IMR-90 (cell line): ENCODE data around the gene MAGI1. TPM values are rescaled to one million over a fixed set of nuclear protein-coding genes. Genes with fewer than 3 reads are reported as not detected.

Source experiments
- ATAC-seq: fragments of 200-7000 bp; cut with Tn5 transposase; 2 replicates; pipeline ENCODE4 v1.9.1; 2020; ENCODE audit warnings: low read depth, mild to moderate bottlenecking, moderate library complexity
- BruUV-seq: library from RNA; stranded (reverse); fragments of 400-500 nt; replicated peaks from 2 replicates; lab custom pipeline; 2021; lab: Mats Ljungman, UMichigan
- CTCF ChIA-PET: fragments of 300-600 bp; formaldehyde crosslinking; extraction: SDS; loops from one replicate; lab custom pipeline; 2021; ENCODE audit warnings: antibody characterized with exemption; lab: Yijun Ruan, JAX
- POLR2A ChIA-PET: fragments of 300-600 bp; sonication (Branson Sonifier 250); formaldehyde crosslinking; loops from one replicate; lab custom pipeline; 2022; ENCODE audit warnings: antibody characterized with exemption; ENCODE audit not compliant: unreplicated experiment; lab: Charles Lee
- DNase-seq: peaks from one replicate; pipeline ENCODE4 v3.0.0; 2013
- H2AFZ ChIP-seq: replicated peaks from 2 replicates; pipeline ENCODE3; 2013; ENCODE audit warnings: low read length, mild to moderate bottlenecking; ENCODE audit not compliant: poor library complexity
- H2AK5ac ChIP-seq: 2 replicates; pipeline ENCODE4 v1.6.1; 2013; ENCODE audit warnings: low read depth, low read length, inconsistent platforms
- H2AK9ac ChIP-seq: replicated peaks from 2 replicates; pipeline ENCODE3; 2013; ENCODE audit warnings: mild to moderate bottlenecking, low read depth, low read length, moderate library complexity; ENCODE audit not compliant: poor library complexity
- H2BK120ac ChIP-seq: 2 replicates; pipeline ENCODE4 v1.6.1; 2013; ENCODE audit warnings: low read depth, low read length, inconsistent platforms
- H2BK15ac ChIP-seq: 3 replicates; pipeline ENCODE4 v1.6.1; 2013; ENCODE audit warnings: low read depth, low read length, inconsistent platforms
- H2BK20ac ChIP-seq: 2 replicates; pipeline ENCODE4 v1.6.1; 2013; ENCODE audit warnings: low read depth, mild to moderate bottlenecking, inconsistent platforms, low read length, moderate library complexity
- H2BK5ac ChIP-seq: 2 replicates; pipeline ENCODE4 v1.6.1; 2013; ENCODE audit warnings: mild to moderate bottlenecking, low read depth, low read length, inconsistent platforms; ENCODE audit not compliant: poor library complexity, severe bottlenecking
- H3K14ac ChIP-seq: replicated peaks from 2 replicates; pipeline ENCODE4 v1.6.1; 2013; ENCODE audit warnings: low read depth, low read length, inconsistent platforms
- H3K18ac ChIP-seq: 2 replicates; pipeline ENCODE4 v1.6.1; 2013; ENCODE audit warnings: low read depth, low read length, control low read depth
- H3K23ac ChIP-seq: 2 replicates; pipeline ENCODE4 v1.6.1; 2013; ENCODE audit warnings: low read depth, low read length, inconsistent platforms
- H3K27ac ChIP-seq: 2 replicates; pipeline ENCODE4 v1.5.1; 2013; ENCODE audit warnings: mild to moderate bottlenecking, control low read depth, low read length; ENCODE audit not compliant: insufficient read depth
- H3K27me3 ChIP-seq: 2 replicates; pipeline ENCODE4 v1.6.1; 2013; ENCODE audit warnings: low read length; ENCODE audit not compliant: control insufficient read depth, insufficient read depth
- H3K36me3 ChIP-seq: 2 replicates; pipeline ENCODE4 v1.6.1; 2013; ENCODE audit warnings: low read length, mixed read lengths; ENCODE audit not compliant: control insufficient read depth, insufficient read depth
- H3K4ac ChIP-seq: 2 replicates; pipeline ENCODE4 v1.6.1; 2013; ENCODE audit warnings: low read depth, low read length, inconsistent platforms
- H3K4me1 ChIP-seq: 2 replicates; pipeline ENCODE4 v1.6.1; 2013; ENCODE audit warnings: low read length, mixed read lengths; ENCODE audit not compliant: control insufficient read depth, insufficient read depth
- H3K4me2 ChIP-seq: 2 replicates; pipeline ENCODE4 v1.6.1; 2013; ENCODE audit warnings: low read depth, mild to moderate bottlenecking, control low read depth, low read length, moderate library complexity
- H3K4me3 ChIP-seq: 2 replicates; pipeline ENCODE4 v1.5.1; 2013; ENCODE audit warnings: low read depth, mild to moderate bottlenecking, control low read depth, low read length, moderate library complexity; ENCODE audit not compliant: insufficient read depth
- H3K56ac ChIP-seq: 2 replicates; pipeline ENCODE4 v1.6.1; 2013; ENCODE audit warnings: low read length, inconsistent platforms; ENCODE audit not compliant: insufficient read depth; ENCODE audit errors: extremely low read depth
- H3K79me1 ChIP-seq, 2 experiments: 2 replicates each; pipeline ENCODE4 v1.6.1; 2013; ENCODE audit warnings: low read length in 2 of 2, inconsistent platforms in 1 of 2, low read depth in 1 of 2
- H3K9ac ChIP-seq: 2 replicates; pipeline ENCODE4 v1.6.1; 2013; ENCODE audit warnings: low read depth, low read length, control low read depth
- H3K9me1 ChIP-seq: 2 replicates; pipeline ENCODE4 v1.6.1; 2013; ENCODE audit warnings: low read length, inconsistent platforms; ENCODE audit not compliant: insufficient read depth
- H3K9me3 ChIP-seq: 2 replicates; pipeline ENCODE4 v1.6.1; 2013; ENCODE audit warnings: low read length; ENCODE audit not compliant: control insufficient read depth, insufficient read depth
- H4K20me1 ChIP-seq: 2 replicates; pipeline ENCODE4 v1.6.1; 2013; ENCODE audit warnings: low read length, inconsistent platforms; ENCODE audit not compliant: insufficient read depth
- H4K5ac ChIP-seq: 2 replicates; pipeline ENCODE4 v1.6.1; 2013; ENCODE audit warnings: mild to moderate bottlenecking, low read depth, low read length, control low read depth
- H4K8ac ChIP-seq, 2 experiments: 2 replicates each; pipeline ENCODE4 v1.6.1; 2013; ENCODE audit warnings: low read depth in 2 of 2, low read length in 2 of 2, control low read depth in 1 of 2, inconsistent platforms in 1 of 2
- H4K91ac ChIP-seq: 2 replicates; pipeline ENCODE4 v1.6.1; 2013; ENCODE audit warnings: low read depth, low read length, inconsistent platforms; ENCODE audit not compliant: insufficient read depth
- BHLHE40 ChIP-seq: fragments of 150-350 bp; IDR thresholded peaks from 2 replicates; pipeline ENCODE4 v1.6.1; 2016; ENCODE audit warnings: mild to moderate bottlenecking, low read depth, low read length
- CEBPB ChIP-seq: IDR thresholded peaks from 2 replicates; pipeline ENCODE4 v1.6.1; 2012; ENCODE audit warnings: low read depth, low read length, improper control_type of control experiment
- CHD1 ChIP-seq: IDR thresholded peaks from 2 replicates; pipeline ENCODE4 v1.6.1; 2012; ENCODE audit warnings: low read depth, low read length, improper control_type of control experiment
- CTCF ChIP-seq: conservative IDR thresholded peaks from 2 replicates; pipeline ENCODE4 v1.5.1; 2012; ENCODE audit warnings: mild to moderate bottlenecking, low read depth, low read length, improper control_type of control experiment
- ELK1 ChIP-seq: fragments of 150-350 bp; IDR thresholded peaks from 2 replicates; pipeline ENCODE4 v1.6.1; 2016; ENCODE audit warnings: low read depth, mild to moderate bottlenecking, low read length, moderate library complexity, borderline replicate concordance
- FOS ChIP-seq: fragments of 150-350 bp; IDR thresholded peaks from 2 replicates; pipeline ENCODE4 v1.6.1; 2016; ENCODE audit warnings: low read depth, low read length
- MAFK ChIP-seq: IDR thresholded peaks from 2 replicates; pipeline ENCODE4 v1.6.1; 2012; ENCODE audit warnings: low read depth, low read length, improper control_type of control experiment
- MAZ ChIP-seq: IDR thresholded peaks from 2 replicates; pipeline ENCODE4 v1.6.1; 2012; ENCODE audit warnings: low read depth, mild to moderate bottlenecking, low read length, improper control_type of control experiment, moderate library complexity, borderline replicate concordance
- MXI1 ChIP-seq: IDR thresholded peaks from 2 replicates; pipeline ENCODE4 v1.6.1; 2012; ENCODE audit warnings: low read depth, mild to moderate bottlenecking, low read length, moderate library complexity, borderline replicate concordance
- NFE2L2 ChIP-seq: fragments of 150-350 bp; IDR thresholded peaks from 2 replicates; pipeline ENCODE4 v1.6.1; 2016; ENCODE audit warnings: low read depth, mild to moderate bottlenecking, low read length
- POLR2A ChIP-seq: IDR thresholded peaks from 2 replicates; pipeline ENCODE4 v1.6.1; 2012; ENCODE audit warnings: mild to moderate bottlenecking, low read depth, low read length
- RAD21 ChIP-seq: IDR thresholded peaks from 2 replicates; pipeline ENCODE4 v1.6.1; 2012; ENCODE audit warnings: low read length, improper control_type of control experiment
- RFX5 ChIP-seq: IDR thresholded peaks from 2 replicates; pipeline ENCODE4 v1.8.0; 2012; ENCODE audit warnings: low read depth, mild to moderate bottlenecking, low read length, moderate library complexity
- SMC3 ChIP-seq: fragments of 150-350 bp; IDR thresholded peaks from 2 replicates; pipeline ENCODE4 v1.6.1; 2016; ENCODE audit warnings: low read depth, mild to moderate bottlenecking, antibody characterized with exemption, low read length, moderate library complexity
- USF2 ChIP-seq: fragments of 150-350 bp; IDR thresholded peaks from 2 replicates; pipeline ENCODE4 v1.6.1; 2017; ENCODE audit warnings: mild to moderate bottlenecking, antibody characterized with exemption, low read length, low read depth
- WGBS, 2 experiments: methylation state at CpG; one replicate each; pipeline versions ENCODE4 v1.1.5 to v1.1.7; 2013; ENCODE audit warnings: missing lambda C conversion rate in 2 of 2; ENCODE audit not compliant: insufficient read length in 1 of 2; ENCODE audit errors: extremely low coverage in 2 of 2; 5-methylcytosine and 5-hydroxymethylcytosine counted together
- dilution Hi-C: fragments of 300-500 bp; cut with HindIII; formaldehyde crosslinking; loops from one replicate; pipeline ENCODE4 v1.14.3; 2018; ENCODE audit warnings: low sequenced_read_pairs; ENCODE audit not compliant: unreplicated experiment
- in situ Hi-C: fragments of 300-500 bp; cut with MboI; formaldehyde crosslinking; loops from 3 replicates; pipeline ENCODE4 v1.14.3; 2019; ENCODE audit warnings: low sequenced_read_pairs, inconsistent platforms, mixed read lengths
- intact Hi-C: fragments of 100-400 bp; cut with micrococcal nuclease; formaldehyde crosslinking; loops from 2 replicates; pipeline ENCODE4 v1.10.0; 2022
- polyA plus RNA-seq, 3 experiments: library from polyadenylated mRNA; depleted of rRNA; stranded (reverse); fragments of >200 nt; gene quantifications; 2 replicates each; pipeline ENCODE4 v1.2.3, GENCODE V29; 2012; ENCODE audit warnings: low replicate concordance in 1 of 3
- total RNA-seq: library from RNA; depleted of rRNA; stranded (reverse); fragments of >200 nt; gene quantifications from 2 replicates; pipeline ENCODE4 v1.2.3, GENCODE V29; 2012

The MAGI1 gene
- total and polyA plus RNA-seq, 2 of the 4 experiments (the other 2 are of a cell fraction), result 14.5 to 24.2 TPM

GRCh38 chr3:65379223-65379622 lies 659.5 kb downstream of the MAGI1 start:
- intact Hi-C loops (no loop called here), in situ Hi-C loops (no loop called here), dilution Hi-C loops (no loop called here)
- DNase-seq (no peak), ATAC-seq (no peak)
- H3K23ac ChIP-seq, result no peak overlapping the region
- no peaks in the 10 kb centered on the region for H3K9me1 ChIP-seq
- no TSS peak for BruUV-seq
- no peak overlapping the region for H2BK15ac ChIP-seq
- H3K9me3 ChIP-seq, result no peaks in the 10 kb centered on the region
- no peak for TF ChIP-seq FOS
- TF ChIP-seq USF2, result no peak
- no peak for TF ChIP-seq CHD1
- no peak for TF ChIP-seq POLR2A
- TF ChIP-seq RFX5, result no peak
- TF ChIP-seq BHLHE40, result no peak
- no peak for TF ChIP-seq MAZ
- TF ChIP-seq ELK1, result no peak
- no peak for TF ChIP-seq NFE2L2
- no peak for TF ChIP-seq CEBPB
- TF ChIP-seq CTCF, result no peak
- no peak for TF ChIP-seq MAFK
- no peak for TF ChIP-seq SMC3
- no peak for TF ChIP-seq MXI1
- no peak for TF ChIP-seq RAD21
- no peak overlapping the region for H3K9ac ChIP-seq
- H2BK20ac ChIP-seq, result no peak overlapping the region
- ChIA-PET POLR2A (no interaction called here), CTCF (no interaction called here)
- H3K56ac ChIP-seq, result no peak overlapping the region
- WGBS, 2 experiments, result 98% methylated on average over 24 of the region's 35 CpGs; no CpG with 5 or more reads in 1 of the 2 experiments
- no peak overlapping the region for H2AK5ac ChIP-seq
- peaks cover 14% of the 10 kb centered on the region for H3K36me3 ChIP-seq
- H3K79me1 ChIP-seq, result no peaks in the 10 kb centered on the region
- no peaks in the 10 kb centered on the region for H4K20me1 ChIP-seq
- no peak overlapping the region for H4K5ac ChIP-seq
- H3K4me1 ChIP-seq, result no peaks in the 10 kb centered on the region
- no peak overlapping the region for H2AFZ ChIP-seq
- H3K27ac ChIP-seq, result no peak overlapping the region
- H2AK9ac ChIP-seq, result no peak overlapping the region
- H2BK120ac ChIP-seq, result no peak overlapping the region
- H3K4ac ChIP-seq, result no peak overlapping the region
- no peak overlapping the region for H3K4me3 ChIP-seq
- no peak overlapping the region for H2BK5ac ChIP-seq
- no peak overlapping the region for H3K18ac ChIP-seq
- no peak overlapping the region for H3K4me2 ChIP-seq
- no peak overlapping the region for H3K14ac ChIP-seq
- H3K27me3 ChIP-seq, result no peaks in the 10 kb centered on the region
- H4K8ac ChIP-seq, result no peak overlapping the region
- no peak overlapping the region for H4K91ac ChIP-seq
